Epithelial cell of prostate (primary cell): ENCODE measurements around the gene DNAH5.

Experiments used
- DNase-seq: peaks from one replicate; pipeline ENCODE4 v3.0.0-alpha.2; 2011; ENCODE audit warnings: low read depth, low spot score
- H3K27ac ChIP-seq: fragments of 450-650 bp; 2 replicates; pipeline ENCODE4 v1.5.1; 2017; ENCODE audit warnings: mild to moderate bottlenecking

Gene DNAH5

DNA sequence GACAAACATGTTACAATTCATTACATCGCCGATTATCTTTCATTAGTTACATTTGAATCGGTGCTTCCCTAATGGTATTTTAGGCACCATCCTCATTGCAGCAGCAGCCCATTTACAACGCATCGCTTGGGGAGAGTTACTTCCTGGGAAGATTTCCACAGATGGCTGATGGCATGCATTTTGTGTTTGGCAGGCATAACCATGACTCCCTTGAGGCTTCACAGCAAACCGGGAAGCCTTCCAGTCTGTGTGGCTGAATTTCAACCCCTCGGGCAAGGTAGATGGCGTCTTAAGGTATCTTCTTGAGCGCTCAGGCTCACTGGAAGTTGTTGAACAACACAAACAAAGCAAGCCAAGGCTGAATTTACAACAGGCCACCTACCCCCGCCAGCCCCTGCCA lies 1.6 kb upstream of the DNAH5 start:
- H3K27ac ChIP-seq: peak overlapping the region; percentile 33

DNA sequence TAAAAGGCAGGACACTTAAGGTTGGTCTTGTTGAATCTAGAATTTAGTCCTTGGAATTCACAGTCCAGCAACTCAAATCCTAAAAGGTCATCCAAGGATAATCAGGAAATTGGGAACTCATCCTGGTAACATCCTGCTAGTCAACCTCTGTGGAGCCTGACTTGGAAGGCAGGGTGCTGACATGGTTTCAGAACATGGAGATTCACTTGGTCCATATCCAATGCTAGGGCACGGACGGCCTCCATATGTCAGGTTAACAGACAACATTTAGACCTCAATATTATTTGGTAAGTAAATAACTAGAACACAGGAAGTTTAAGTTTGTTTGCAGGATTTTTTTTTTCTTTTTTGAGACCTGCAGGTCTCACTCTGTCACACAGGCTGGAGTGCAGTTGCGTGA lies 783 bp upstream of the DNAH5 start:
- no peak for DNase-seq
- peak overlapping the region; percentile 33 for H3K27ac ChIP-seq

More for the DNA sequence above, 1.6 kb upstream of the DNAH5 start:
- DNase-seq: peak; percentile 40

DNA sequence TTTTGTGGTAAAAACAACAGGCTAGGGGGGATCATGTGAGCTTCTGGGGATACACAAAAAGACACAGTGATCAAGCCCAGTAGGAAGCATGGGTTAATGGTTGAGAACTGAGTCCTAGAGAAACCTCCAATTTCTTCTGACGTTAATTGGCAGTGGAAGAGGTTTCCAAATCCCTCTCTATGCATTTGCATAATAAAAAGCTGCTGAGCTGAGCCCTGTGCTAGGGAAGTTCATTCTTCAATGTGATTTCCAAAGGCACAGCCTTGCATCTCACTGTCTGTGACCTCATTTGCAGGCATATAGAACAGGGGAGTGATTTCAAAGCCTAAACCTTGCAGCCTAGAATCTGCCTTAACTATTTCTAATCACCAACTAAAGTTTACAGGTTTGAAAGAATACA lies 812 bp downstream of the DNAH5 start:
- DNase-seq: no peak
- no peak overlapping the region for H3K27ac ChIP-seq

DNA sequence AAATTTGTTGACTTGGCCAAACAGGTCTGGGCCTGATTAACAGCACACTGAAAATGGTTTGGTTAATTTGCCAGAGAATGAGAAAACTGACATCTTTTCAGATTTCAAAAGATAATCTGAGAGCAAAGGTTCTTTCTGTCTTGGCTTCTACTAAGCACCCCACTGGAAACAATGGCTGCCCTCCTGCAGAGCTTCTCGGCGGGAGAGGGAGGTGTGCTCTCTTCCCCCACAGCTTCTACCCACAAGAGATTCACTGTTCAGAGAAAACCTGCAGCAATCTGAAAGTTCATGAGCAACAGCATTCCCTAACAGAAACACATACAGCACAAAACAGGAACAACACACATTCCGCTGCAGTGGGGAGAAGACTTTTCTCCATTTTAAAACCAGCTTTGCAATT lies 3.0 kb downstream of the DNAH5 start:
- H3K27ac ChIP-seq: no peak overlapping the region
- DNase-seq: no peak

DNA sequence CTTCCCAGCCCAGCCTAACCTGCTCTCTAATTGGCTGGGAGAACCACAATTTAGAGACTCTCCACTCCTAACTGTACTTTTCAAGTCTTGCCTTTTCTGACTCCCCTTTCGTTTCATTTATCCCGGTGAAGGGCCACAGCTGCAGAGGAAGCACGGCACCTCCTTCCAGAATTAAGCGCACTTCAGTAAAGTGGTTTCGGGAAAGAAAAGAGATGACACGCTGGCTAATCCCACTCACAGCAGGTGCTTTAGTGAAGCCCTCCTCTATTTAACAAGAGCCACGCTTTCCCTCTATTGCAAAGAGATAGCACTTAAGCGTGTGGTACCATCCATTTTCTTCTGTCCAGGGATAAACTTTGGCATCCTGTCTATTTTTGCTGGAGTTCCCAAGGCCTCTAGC lies 4.8 kb downstream of the DNAH5 start:
- no peak overlapping the region for H3K27ac ChIP-seq
- no peak for DNase-seq

DNA sequence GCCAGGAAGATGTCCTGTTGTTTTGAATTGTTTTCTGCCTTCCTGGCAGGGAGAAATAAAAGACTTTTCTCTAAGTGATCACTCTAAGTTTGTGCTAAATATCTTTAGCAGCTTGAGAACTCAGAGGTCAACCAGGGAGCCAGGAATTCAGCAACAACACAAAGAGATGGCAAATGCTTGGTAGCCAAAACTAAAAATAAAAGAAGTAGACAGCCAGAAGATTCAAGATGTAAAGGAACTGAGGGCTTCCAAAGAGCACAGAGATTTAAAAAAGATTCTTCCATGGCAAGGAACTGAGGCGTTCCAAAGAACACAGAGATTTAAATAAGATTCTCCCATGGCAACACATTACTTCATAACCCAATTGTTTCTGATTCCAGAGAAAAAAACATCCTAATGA lies 9.6 kb downstream of the DNAH5 start:
- no peak overlapping the region for H3K27ac ChIP-seq
- no peak for DNase-seq

DNA sequence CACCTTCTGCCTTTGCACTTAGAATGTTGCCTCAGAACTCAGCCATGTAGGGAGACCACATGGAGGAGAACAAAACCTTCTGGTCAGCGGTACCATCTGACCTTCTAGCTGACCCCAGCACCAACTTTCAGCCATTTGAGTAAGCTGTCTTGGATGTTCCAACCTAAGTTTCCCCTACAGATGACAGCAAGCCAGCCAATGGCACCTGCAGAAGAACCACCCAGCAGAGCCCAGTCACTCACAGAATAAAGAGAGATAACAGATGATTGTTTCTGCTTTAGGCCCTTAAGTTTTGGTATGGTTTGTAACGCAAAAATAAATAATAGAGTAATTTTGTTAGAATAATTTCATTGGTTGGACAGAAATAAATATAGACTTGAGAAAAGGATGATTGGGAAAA lies 10.4 kb downstream of the DNAH5 start:
- no peak overlapping the region for H3K27ac ChIP-seq
- DNase-seq: no peak

DNA sequence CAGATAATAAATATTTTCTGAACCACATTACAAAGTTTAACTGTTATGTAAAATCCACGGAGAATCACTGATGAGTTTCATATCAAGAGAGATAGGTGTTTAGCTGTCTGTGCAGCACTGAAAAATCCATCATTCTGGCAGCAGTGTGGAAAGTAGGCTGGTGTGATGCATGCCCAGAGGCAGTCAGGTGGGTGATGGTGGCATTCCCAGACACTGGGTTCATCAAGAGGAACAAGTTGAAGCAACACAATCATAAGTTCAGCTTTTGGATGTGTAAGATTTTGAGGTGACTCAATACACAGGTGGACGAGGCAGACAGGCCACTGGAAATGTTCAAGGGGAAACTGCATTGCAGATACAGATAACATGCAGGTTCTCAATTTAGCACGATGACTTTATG lies 11.9 kb downstream of the DNAH5 start:
- H3K27ac ChIP-seq: peak overlapping the region; percentile 70
- DNase-seq: peak; percentile 91

DNA sequence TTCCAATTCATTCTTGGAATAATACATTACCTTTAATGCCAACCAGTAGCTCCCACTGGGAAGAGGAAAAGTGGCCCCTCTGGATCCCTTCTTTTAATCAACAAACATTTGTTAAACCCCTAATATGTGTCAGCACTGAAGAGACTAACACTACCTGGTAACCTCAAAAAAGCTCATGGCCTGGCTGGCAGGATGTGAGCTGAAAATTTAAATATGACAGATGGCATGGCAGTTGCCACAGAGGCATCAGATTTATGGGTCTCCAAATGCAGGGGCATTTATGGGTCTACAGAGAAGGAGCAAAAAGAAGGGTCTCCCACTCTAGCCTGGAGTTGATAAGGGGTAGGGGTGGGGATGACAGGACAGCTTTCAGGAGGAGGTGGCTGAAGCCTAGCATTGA lies 12.5 kb downstream of the DNAH5 start:
- DNase-seq: no peak
- peak overlapping the region; percentile 70 for H3K27ac ChIP-seq

DNA sequence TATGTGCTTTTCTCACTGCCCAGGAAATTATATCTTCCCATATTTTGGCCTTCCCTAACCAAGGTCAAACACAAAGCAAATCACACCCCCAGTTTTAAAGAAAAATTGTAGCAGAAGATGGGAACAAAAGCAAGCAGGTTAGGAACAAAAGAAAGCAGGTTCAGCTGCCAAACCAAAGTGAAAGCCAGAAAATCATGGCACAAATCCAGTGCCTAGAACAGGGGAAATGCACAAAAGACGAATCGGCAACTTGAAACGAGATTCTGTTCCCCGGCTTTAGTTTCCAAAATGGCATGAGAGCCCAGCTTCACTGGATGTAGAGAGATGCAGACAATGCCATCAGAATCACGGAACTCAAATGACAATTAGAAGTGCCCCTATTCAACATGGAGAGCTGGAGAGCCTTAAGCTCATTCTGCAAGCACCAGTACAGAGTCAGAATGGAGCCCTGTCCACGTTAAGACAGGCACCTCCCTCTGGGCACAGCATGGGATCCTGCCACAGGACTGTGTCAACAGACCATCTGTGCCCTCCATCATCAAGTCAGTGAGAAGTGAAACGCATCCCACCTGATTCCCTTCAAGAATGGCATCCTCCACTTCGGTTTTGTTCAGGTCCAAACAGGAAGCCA lies 13.8 kb downstream of the DNAH5 start:
- H3K27ac ChIP-seq: no peak overlapping the region
- DNase-seq: no peak

DNA sequence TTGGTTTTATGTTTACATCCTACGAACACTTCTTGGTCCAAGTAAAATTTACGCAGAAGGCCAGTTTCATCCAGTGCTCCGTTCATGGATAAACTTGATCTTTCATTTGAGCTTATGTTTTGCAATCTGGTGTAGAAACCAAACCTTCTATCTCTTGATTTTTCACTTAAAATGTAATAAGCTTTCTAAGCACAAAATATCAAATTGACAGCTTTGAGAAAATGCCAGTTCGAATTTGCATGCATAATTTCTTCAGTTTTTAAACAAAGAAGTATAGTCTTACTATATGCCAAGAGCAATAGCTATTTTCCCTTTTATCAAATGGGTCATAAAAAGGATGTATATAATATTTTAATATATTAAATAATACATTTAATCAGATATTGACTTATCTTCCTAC lies 17.8 kb downstream of the DNAH5 start:
- no peak for DNase-seq
- H3K27ac ChIP-seq: no peak overlapping the region

DNA sequence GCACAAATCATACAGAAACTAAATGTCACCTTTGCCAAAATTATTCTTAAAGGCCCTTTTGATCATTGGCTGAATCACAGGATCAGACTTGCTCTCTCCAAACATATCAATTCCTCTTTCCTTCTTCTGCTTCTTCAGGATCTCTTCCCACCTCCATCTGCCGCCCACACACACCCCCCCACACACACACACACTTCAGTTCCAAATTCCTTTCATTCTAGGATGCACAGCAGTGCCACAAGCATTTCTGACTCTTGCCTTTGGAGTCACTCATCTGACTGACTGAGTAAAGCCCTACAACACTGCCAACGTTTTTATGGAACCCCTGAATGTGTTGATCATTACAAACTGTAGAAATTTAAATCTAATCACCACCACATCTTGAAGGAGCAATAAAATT lies 22.9 kb downstream of the DNAH5 start:
- no peak for DNase-seq
- H3K27ac ChIP-seq: no peak overlapping the region

DNA sequence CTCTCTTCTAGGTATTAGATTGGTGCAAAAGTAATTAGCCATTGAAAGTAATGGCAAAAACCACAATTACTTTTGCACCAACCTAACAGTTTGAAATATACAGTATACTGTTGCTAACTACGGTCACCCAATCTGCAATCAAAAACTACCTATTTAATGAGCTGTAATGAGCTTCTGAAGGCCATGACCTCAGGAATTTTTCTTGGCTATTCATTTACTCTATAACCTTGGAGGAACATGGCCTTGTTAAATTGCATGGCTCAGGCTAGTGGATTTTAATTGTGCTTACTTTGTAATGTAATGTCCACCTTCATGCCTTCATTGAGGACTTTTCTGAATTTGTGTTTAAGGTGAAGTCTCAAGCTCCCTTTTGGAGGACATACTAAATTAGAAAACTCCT lies 24.7 kb downstream of the DNAH5 start:
- no peak for DNase-seq
- H3K27ac ChIP-seq: no peak overlapping the region

DNA sequence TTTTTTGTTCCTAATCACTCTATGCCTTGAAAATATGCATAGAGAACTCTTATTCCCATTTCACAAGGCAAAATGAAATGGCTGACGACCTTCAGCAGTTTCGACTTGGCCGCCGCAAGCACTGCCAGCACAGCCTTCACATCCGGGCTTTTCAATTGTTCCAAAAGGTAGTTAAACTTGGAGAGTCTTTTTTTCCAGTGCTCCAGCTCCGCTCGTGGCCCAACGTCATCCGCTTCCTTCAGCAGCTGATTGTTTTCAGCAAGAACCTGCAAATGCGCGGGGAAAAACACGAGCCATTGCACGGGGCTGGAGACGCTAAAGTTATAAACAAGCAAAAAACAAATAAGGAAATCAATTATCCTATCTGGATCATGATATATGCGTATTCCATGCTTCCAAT lies 25.4 kb downstream of the DNAH5 start:
- no peak overlapping the region for H3K27ac ChIP-seq
- DNase-seq: no peak

DNA sequence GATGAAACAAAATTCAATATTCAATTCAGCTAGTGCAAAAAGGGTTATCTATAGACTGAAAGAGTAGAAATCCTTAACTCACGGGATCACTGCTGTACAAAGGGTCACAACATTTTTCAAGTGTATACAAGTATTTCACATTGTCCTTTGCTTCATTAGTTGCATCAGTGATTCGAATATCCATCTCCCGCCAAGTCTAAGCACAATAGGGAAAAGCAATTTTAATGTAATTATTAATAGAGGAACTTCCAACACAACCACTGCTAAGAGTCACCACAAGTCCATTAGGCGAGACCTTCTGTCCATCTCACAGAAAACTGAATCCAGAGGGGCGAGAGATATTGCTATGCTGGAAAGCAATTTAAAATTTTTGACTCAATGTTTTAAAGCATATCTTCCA lies 27.4 kb downstream of the DNAH5 start:
- no peak for DNase-seq
- no peak overlapping the region for H3K27ac ChIP-seq

DNA sequence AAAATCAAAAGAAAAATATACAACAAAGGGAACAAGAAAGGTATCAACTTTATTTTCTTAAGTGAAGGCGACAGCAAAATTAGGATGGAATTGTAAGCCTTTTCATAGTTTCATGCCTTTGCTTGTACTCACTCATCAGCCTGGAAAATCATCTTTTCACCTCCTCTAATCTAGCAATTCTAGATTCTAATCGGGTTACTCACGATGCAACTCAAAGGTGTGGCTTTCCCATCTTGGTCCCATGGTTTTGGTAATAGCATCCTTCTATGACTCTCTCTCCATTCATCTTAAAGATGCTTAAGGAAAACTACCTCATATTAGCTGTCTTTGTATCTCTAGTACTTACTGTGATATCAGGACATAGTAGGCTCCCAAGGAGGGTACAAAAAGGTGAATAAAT lies 30.5 kb downstream of the DNAH5 start:
- no peak for DNase-seq
- no peak overlapping the region for H3K27ac ChIP-seq

DNA sequence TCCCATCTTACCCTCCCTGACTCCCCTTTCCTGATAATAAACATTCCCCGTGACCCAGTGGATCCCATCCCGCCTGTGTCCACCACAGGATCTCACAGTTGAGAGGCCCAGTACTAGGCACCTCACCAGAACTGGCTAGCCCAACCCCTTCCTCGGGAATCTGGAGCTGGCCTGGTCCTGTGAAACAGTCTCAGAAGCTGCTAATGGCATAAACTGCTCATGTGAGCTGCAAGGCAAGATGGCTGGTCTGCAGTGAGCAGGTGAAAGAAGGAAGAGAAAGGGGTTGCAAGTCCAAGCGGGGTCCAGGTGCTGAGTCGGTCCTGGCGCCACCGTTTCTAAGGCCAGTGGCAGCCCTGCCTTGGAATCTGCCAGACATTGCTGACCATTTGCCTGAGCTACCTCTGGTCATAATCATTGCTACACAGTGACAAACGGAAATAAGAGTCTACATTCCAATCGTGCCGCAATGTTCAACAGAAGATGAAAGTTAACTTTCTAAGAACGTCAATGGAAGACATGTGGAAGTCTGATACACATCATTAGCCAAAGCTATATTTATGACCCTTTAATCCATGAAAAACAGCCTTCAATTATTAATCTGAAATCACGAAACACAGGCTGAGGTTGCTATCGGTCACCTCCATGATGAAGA lies 33.7 kb downstream of the DNAH5 start:
- H3K27ac ChIP-seq: no peak overlapping the region
- DNase-seq: no peak

DNA sequence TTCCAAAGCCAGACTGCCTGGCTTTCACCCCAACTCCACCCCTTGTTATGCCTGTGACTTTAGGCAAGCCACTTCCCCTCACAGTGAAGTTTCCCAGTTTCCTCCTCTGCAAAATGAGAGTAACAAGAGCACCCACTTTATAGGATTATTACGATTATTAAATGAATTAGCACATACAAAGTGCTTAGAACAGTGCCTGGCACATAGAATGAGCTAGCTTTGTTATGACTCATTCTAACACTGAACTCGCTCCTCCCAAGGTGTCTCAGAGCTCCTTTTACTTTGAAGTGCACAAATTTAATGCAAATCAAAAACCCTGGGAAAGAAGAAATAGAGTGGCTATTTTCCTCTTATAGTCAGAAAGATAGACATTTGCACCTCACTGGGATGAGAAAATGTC lies 34.3 kb downstream of the DNAH5 start:
- no peak overlapping the region for H3K27ac ChIP-seq
- no peak for DNase-seq

DNA sequence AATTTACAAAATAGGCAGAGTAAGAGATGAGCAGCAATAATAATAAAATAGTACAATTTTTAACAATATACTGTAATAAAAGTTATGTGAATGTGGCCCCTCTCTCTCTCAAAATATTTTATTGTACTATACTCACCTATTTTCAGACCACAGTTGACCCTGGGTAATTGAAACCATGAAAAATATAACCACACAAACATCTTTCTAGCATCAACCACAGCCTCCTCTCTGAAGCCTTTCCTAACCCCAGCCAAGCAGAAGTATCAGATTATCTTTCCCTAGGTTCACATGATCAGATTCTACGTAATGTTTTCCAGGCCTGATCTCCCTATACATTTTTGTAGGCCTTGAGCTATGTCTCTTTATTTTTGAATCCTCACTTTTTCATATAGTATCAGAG lies 35.2 kb downstream of the DNAH5 start:
- no peak overlapping the region for H3K27ac ChIP-seq
- no peak for DNase-seq

DNA sequence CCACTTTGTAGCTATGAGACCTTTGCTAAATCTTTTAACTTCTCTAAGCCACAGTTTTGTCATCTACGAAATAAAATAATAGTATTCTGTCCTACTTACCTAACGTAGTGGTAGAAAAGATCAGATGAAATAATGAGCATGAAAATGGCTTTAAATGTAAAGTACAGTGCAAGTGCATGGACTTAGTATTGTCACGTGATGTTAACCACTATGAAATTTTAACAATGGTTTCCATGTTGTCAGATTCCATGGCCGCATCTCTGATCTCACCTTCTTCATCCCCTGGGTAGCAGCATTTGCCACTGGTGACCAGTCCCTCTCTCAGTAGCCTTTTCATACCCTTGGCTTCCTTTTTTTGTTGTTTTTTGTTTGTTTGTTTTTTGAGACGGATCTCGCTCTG lies 45.9 kb downstream of the DNAH5 start:
- no peak for DNase-seq
- H3K27ac ChIP-seq: no peak overlapping the region

DNA sequence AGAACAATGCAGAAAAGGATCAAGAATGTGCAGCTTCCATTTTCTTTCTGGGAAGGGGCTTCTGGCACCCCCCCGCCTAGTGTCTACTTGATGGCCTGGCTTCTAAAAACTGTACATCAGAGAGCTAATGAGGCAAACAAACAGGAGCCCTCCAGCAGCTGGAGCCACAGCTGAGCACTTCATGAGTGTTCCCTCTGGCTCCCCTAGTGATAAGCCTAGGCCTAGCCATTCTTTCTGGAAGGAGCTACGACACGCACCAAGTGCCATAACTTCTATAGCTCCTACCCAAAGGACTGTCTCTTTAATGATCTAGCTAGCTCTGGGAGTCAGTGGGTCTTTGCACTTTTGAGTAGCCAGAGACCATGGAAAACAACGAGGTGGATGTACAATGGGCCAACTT lies 66.1 kb downstream of the DNAH5 start:
- DNase-seq: no peak
- no peak overlapping the region for H3K27ac ChIP-seq

DNA sequence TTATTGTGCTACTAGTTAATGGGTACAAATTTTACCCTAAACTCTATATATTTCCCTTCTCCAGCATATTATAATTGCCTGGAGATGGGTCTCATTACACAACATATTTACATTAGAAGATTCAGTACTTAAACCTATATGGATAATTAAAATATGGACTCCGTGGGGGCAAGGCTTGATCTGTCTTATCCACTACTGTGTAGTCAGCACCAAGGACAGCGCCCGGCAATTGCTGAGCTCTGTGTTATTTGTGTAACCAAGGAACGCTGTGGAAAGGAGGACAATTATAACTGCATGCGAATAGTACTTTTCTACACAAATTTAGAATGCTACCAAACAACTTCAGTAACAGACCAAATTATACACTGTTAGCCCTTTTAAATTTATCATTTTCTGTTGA lies 77.7 kb downstream of the DNAH5 start:
- no peak for DNase-seq
- no peak overlapping the region for H3K27ac ChIP-seq
